Measurements from ENCODE around the gene MACROD2. TPM values are rescaled to one million over a fixed set of nuclear protein-coding genes. Genes with fewer than 3 reads are reported as not detected.

Gene MACROD2
- total and polyA plus RNA-seq, 2 of the 4 experiments (the other 2 are of a cell fraction): not detected

- no peak for TF ChIP-seq RCOR1 (IDR thresholded peaks at IDR 0.05; ENCODE audit: insufficient replicate concordance, low read length)
- no peak for TF ChIP-seq CTCF (conservative IDR thresholded peaks at IDR 0.05; ENCODE audit: low read depth, low read length)
- no peak for TF ChIP-seq NFE2L2 (IDR thresholded peaks at IDR 0.05; ENCODE audit: low read depth, low read length)
- TF ChIP-seq BHLHE40 (IDR thresholded peaks at IDR 0.05; ENCODE audit: low read depth, low read length): no peak
- TF ChIP-seq MXI1 (IDR thresholded peaks at IDR 0.05; ENCODE audit: borderline replicate concordance, low read depth, low read length): no peak
- TF ChIP-seq MAFK (IDR thresholded peaks at IDR 0.05; ENCODE audit: low read depth, low read length): no peak
- TF ChIP-seq RFX5 (IDR thresholded peaks at IDR 0.05; ENCODE audit: low read depth, low read length): no peak
- TF ChIP-seq CHD1 (IDR thresholded peaks at IDR 0.05; ENCODE audit: low read depth, low read length): no peak
- TF ChIP-seq POLR2A (IDR thresholded peaks at IDR 0.05; ENCODE audit: low read depth, low read length): no peak
- no peak for TF ChIP-seq USF2 (IDR thresholded peaks at IDR 0.05; ENCODE audit: low read depth, low read length)
- no peak for TF ChIP-seq ELK1 (IDR thresholded peaks at IDR 0.05; ENCODE audit: borderline replicate concordance, low read depth, low read length)
- TF ChIP-seq FOS (IDR thresholded peaks at IDR 0.05; ENCODE audit: low read depth, low read length): no peak
- no peak for TF ChIP-seq CEBPB (IDR thresholded peaks at IDR 0.05; ENCODE audit: low read depth, low read length)
- POLR2A ChIA-PET (ENCODE audit: unreplicated experiment): no interaction called here
- whole genome bisulfite sequencing, 2 experiments (ENCODE audit: extremely low coverage in 2 of 2, insufficient read length in 1 of 2): no CpG with 5 or more reads among the region's 3 CpGs
- Histone ChIP-seq H3K36me3 (ENCODE audit: control insufficient read depth, insufficient read depth, low read length) (no peaks in the 10 kb centered on the region), H3K9ac (ENCODE audit: low read depth, low read length) (no peak overlapping the region), H3K14ac (replicated peaks; ENCODE audit: low read depth, low read length) (no peak overlapping the region), H3K4me3 (ENCODE audit: insufficient read depth, low read depth, low read length) (no peak overlapping the region), H2BK5ac (ENCODE audit: low read depth, low read length, poor library complexity, severe bottlenecking) (no peak overlapping the region), H4K5ac (ENCODE audit: low read depth, low read length) (no peak overlapping the region), H3K9me3 (ENCODE audit: control insufficient read depth, insufficient read depth, low read length) (no peaks in the 10 kb centered on the region), H2BK20ac (ENCODE audit: low read depth, low read length) (no peak overlapping the region), H3K4me1 (ENCODE audit: control insufficient read depth, insufficient read depth, low read length) (no peaks in the 10 kb centered on the region), H3K9me1 (ENCODE audit: insufficient read depth, low read length) (no peaks in the 10 kb centered on the region), H2AFZ (replicated peaks; ENCODE audit: low read length, poor library complexity) (no peak overlapping the region), H3K4ac (ENCODE audit: low read depth, low read length) (no peak overlapping the region), H2AK9ac (replicated peaks; ENCODE audit: low read depth, low read length, poor library complexity) (no peak overlapping the region), H2BK15ac (ENCODE audit: low read depth, low read length) (no peak overlapping the region), H2BK120ac (ENCODE audit: low read depth, low read length) (no peak overlapping the region), H3K18ac (ENCODE audit: low read depth, low read length) (no peak overlapping the region), H2AK5ac (ENCODE audit: low read depth, low read length) (no peak overlapping the region), H3K4me2 (ENCODE audit: low read depth, low read length) (no peak overlapping the region), H3K23ac (ENCODE audit: low read depth, low read length) (no peak overlapping the region), H4K8ac (ENCODE audit: low read depth in 2 of 2, low read length in 2 of 2) (no peak overlapping the region), H3K56ac (ENCODE audit: extremely low read depth, insufficient read depth, low read length) (no peak overlapping the region), H3K79me1 (ENCODE audit: low read depth in 1 of 2, low read length in 2 of 2) (no peaks in the 10 kb centered on the region), H3K27me3 (ENCODE audit: control insufficient read depth, insufficient read depth, low read length) (no peaks in the 10 kb centered on the region), H3K27ac (ENCODE audit: insufficient read depth, low read length) (no peak overlapping the region), H4K91ac (ENCODE audit: insufficient read depth, low read depth, low read length) (no peak overlapping the region), H4K20me1 (ENCODE audit: insufficient read depth, low read length) (no peaks in the 10 kb centered on the region)
- in situ Hi-C loops (cut with MboI; ENCODE audit: low sequenced_read_pairs) (no loop called here), dilution Hi-C loops (cut with HindIII; ENCODE audit: low sequenced_read_pairs, unreplicated experiment) (no loop called here), intact Hi-C loops (cut with micrococcal nuclease) (no loop called here)
- no TSS peak for BruUV-seq (replicated peaks)
- CTCF ChIA-PET: no interaction called here
- ATAC-seq (ENCODE audit: low read depth): no peak
- no peak for DNase-seq
Observed at GRCh38 chr20:15288106-15288505, 1292.8 kb downstream of the MACROD2 start.

Measured in IMR-90 (cell line).